Skin of body (tissue), 2 donors: ENCODE data around the gene NUDT3. TPM values are rescaled to one million over a fixed set of nuclear protein-coding genes. Genes with fewer than 3 reads are reported as not detected.
"Not testable (repeated sequence)": the region's sequence is repeated elsewhere in the genome, so short reads cannot be mapped to it uniquely, and the experiment has no call there.

ENCODE experiments used
- DNase-seq: peaks from one replicate; lab custom pipeline; 2025; lab: John Stamatoyannopoulos, UW
- total RNA-seq: library from RNA; depleted of rRNA; stranded (reverse); fragments of >200 nt; gene quantifications from one replicate; pipeline ENCODE4 v1.2.3, GENCODE V29; 2014

The NUDT3 gene
- total RNA-seq, 1 donor from 2014 or later, result 21.3 TPM

GRCh38 chr6:34343806-34344205, 48.7 kb downstream of the NUDT3 start:
- DNase-seq, result no peak

GRCh38 chr6:34342247-34342646, 50.2 kb downstream of the NUDT3 start:
- no peak for DNase-seq

GRCh38 chr6:34341481-34341971, 50.9 kb downstream of the NUDT3 start:
- DNase-seq, result no peak

GRCh38 chr6:34340906-34341480, 51.5 kb downstream of the NUDT3 start:
- DNase-seq, result no peak

DNA sequence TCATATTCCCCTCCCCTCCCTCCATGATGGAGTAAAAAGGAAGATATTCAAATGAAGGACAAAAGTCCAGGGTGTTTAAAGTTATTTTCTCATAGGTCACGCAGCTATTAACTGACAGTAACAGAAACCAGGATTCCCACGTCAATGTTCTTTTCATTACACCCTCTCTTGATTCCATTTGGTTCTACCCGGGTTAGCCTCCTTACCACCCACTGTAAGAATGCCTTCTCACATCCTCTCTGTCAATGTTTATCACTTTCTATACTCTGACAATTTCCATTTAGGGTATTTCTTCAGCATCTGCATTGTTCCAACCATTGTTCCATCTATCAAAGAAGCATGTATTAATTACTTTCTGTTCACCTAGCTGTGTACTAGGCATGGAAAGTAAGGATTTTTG, 52.1 kb downstream of the NUDT3 start:
- no peak for DNase-seq

DNA sequence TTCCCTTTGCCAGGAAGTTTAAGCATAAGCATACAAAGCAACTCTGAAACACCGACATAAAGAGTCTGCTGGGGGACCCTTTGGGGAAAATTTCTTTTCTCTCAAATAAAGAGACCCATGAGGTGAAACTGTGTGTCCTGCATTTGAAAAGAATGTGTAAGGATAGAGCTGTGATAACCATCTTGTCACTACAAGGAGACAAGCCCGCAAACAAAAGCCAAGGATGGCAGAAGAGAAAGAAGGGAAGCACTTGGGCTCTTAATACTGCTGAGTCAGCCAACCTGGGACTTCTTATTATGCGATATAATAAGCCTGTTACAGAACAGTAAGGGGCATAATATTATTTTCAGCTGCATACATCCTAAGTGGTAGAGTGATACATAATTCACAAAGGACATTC, 52.5 kb downstream of the NUDT3 start:
- no peak for DNase-seq

DNA sequence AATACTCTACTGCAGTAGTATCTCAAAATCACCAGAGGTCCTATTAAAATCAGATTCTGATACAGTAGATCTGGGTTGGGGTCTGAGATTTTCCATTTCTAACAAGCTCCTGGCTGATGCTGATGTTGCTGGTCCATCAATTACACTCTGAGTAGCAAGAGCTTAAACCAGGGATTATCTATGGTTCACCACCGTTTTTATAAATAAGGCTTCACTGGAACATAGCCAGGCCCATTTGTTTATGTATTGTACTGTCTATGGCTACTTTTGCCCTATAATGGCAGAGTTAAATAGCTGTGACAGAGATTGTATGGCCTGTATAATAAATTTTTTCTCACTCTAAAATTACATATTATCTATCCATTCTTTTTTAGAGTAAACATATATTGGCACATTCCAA, 53.0 kb downstream of the NUDT3 start:
- no peak for DNase-seq

GRCh38 chr6:34338811-34339210, 53.7 kb downstream of the NUDT3 start:
- no peak for DNase-seq

DNA sequence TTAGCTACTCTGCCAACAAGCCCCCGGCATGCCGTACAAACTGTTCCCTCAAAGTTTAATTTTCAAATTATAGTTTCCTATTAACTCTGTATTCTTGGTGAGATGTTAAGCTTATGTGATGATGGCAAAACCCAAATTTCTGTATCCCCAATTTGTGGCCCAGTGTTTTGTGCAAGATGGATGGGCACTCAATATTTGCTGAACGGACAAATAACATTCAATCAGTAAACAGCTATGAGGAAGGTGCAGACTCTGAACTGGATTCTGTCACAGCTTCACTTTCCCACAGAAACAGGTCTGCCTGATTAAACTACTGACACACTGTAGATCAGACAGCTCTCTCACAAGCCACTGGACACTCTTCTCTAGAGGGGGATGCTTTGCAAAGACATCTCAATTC, 54.1 kb downstream of the NUDT3 start:
- DNase-seq, result no peak

DNA sequence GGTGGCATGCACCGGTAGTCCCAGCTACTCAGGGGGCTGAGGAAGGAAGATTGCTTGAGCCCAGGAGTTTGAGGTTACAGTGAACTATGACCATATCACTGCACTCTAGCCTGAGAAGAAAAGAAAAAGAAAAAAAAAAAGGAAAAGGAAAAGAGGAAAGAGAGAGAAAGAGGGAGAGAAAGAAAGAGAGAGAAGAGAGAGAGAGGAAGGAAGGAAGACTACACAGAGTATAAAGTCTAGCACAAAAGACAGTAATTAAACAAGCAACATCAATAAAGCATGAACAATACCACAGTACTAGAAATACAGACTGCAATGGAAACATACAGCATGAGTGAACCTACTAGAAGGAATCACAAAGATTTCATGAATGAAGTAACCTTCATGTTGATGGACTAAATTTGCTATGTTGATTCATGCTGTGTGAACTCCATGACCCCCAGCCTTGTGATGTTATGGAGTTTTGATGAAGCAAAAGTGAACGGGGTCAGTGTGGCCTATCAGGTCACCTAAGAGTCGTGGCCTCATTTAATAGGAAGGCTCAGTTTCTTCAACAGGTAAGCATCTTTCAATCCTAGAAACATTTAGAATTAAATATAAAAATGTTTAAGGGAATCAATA, 57.6 kb downstream of the NUDT3 start:
- no peak for DNase-seq

GRCh38 chr6:34333858-34334257, 58.6 kb downstream of the NUDT3 start:
- no peak for DNase-seq

DNA sequence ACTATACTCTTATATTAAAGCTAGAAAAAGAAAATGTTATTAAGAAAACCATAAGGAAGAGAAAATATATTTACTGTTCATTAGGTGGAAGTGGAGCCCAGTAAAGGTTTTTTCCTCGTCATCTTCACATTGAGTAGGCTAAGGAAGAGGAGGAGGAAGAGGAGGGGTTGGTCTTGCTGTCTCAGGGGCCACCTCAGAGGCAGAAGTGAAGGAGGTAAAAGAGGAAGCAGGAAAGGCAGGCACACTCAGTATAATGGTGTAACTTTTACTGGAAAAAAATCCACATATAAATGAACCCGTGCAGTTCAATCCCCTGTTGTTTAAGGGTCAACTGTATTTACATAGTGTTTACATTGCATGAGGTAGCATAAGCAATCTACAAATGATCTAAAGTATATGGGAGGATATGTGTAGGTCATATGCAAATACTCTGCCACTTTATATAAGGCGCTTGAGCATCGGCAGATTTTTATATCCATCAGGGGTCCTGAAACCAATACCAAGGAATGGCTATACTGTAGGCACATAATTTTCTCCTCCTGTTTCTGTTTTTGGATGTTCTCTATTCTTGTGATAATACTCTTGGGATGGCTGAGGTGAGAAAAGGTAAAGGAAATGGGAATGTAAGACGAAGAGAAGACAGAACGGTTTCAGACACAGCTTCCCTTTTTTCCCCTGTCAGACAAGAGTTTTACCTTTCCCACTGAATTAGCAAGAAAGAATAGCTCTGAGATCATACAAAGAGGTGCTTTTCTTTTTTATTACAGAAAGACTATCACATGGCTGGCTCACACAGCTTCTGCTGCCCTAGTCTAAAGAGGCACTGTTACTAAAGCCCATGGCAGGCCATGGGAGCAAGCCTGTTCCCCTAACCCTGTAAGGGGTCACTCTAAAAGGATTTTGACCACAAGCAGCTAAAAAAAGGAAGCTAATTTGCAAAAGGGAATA, 59.9 kb downstream of the NUDT3 start:
- no peak for DNase-seq

GRCh38 chr6:34331371-34332050, 61.0 kb downstream of the NUDT3 start:
- DNase-seq, result peak; percentile 14

DNA sequence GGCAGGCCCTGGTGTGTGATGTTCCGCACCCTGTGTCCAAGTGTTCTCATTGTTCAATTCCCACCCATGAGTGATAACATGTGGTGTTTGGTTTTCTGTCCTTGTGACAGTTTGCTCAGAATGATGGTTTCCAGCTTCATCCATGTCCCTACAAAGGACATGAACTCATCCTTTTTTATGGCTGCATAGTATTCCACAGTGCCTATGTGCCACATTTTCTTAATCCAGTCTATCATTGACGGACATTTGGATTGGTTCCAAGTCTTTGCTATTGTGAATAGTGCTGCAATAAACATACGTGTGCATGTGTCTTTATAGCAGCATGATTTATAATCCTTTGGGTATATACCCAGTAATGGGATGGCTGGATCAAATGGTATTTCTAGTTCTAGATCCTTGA, 62.7 kb downstream of the NUDT3 start:
- DNase-seq, result not testable (repeated sequence)

DNA sequence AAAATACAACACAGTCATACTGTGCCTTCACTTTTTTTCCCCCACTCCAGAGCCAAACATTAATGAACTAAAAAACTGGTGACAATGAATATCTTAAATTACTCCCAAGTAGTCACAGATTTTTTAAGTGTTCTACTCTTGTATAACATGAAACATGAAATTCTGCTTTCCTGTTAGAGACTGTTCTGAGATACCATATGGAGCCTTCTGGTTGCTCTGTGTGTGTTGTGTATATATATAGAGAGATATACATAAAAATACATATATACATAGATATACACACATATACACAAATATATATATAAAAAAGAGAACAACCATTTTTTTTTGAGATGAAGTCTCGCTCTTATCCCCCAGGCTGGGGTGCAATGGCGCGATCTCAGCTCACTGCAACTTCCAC, 63.5 kb downstream of the NUDT3 start:
- no peak for DNase-seq

GRCh38 chr6:34327313-34328205, 64.9 kb downstream of the NUDT3 start:
- not testable (repeated sequence) for DNase-seq

GRCh38 chr6:34325633-34326032, 66.8 kb downstream of the NUDT3 start:
- DNase-seq, result no peak

DNA sequence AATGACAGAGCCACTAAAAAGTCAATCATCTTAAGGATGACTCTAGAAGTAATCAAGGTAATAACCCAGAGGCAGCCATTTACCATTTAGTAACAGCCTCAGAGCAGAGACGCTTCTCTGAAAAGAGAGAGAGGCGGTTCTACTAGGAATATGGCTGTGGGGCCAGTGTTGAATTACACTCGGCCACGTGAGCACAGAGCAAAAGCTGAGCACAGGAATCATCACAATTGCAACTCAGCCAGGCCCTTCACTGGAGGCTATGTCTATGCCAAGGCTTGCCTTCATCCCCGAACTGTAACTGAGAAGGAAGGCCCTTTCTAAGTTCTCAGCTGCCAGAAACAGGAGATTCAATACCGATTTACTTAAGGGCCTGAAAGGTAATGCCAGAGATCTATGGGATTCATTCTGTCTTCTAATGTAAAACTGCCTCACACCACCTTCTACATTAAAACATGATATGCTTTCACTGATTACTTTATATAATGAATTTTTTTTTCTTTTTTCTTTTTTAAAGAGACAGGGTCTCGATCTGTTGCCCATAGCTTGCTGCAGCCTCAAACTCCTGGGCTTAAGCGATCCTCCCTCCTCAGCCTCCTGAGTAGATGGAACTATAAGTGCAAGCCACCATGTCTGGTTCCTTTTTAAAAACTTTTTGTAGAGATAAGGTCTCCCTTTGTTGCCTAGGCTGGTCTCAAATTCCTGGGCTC, 67.6 kb downstream of the NUDT3 start:
- peak; percentile 67 for DNase-seq

- DNase-seq, result not testable (repeated sequence)
Observed at GRCh38 chr6:34324221-34324620, 68.2 kb downstream of the NUDT3 start.

- DNase-seq, result no peak
Observed at GRCh38 chr6:34323300-34323699, 69.2 kb downstream of the NUDT3 start.
